Measurements from ENCODE around the gene MBNL1.
A peak's percentile ranks its signal among the peaks of the same experiment; 100 is the strongest.

MBNL1 gene

GRCh38 chr3:152471814-152472671 is 203.3 kb downstream of the MBNL1 start:
- peak; percentile 64 for DNase-seq (ENCODE audit: low read depth, low spot score)

- no peak for DNase-seq (ENCODE audit: low read depth, low spot score)
Observed at GRCh38 chr3:152472672-152472954, 203.9 kb downstream of the MBNL1 start.

GRCh38 chr3:152474585-152474984 is 205.9 kb downstream of the MBNL1 start:
- DNase-seq (ENCODE audit: low read depth, low spot score) = peak; percentile 8

GRCh38 chr3:152477422-152477821 is 208.7 kb downstream of the MBNL1 start:
- DNase-seq (ENCODE audit: low read depth, low spot score) = no peak

- no peak for DNase-seq (ENCODE audit: low read depth, low spot score)
Observed at GRCh38 chr3:152480282-152480953, 211.7 kb downstream of the MBNL1 start.

GRCh38 chr3:152486364-152486763 is 217.6 kb downstream of the MBNL1 start:
- no peak for DNase-seq (ENCODE audit: low read depth, low spot score)

GRCh38 chr3:152488449-152488848 is 219.7 kb downstream of the MBNL1 start:
- DNase-seq (ENCODE audit: low read depth, low spot score) = no peak

- DNase-seq (ENCODE audit: low read depth, low spot score) = no peak
Observed at GRCh38 chr3:152491922-152492321, 223.2 kb downstream of the MBNL1 start.

GRCh38 chr3:152496286-152496685 is 227.6 kb downstream of the MBNL1 start:
- no peak for DNase-seq (ENCODE audit: low read depth, low spot score)

- no peak for DNase-seq (ENCODE audit: low read depth, low spot score)
Observed at GRCh38 chr3:152496716-152497115, 228.0 kb downstream of the MBNL1 start.

- DNase-seq (ENCODE audit: low read depth, low spot score) = no peak
Observed at GRCh38 chr3:152497457-152497856, 228.7 kb downstream of the MBNL1 start.

GRCh38 chr3:152497890-152498289 is 229.2 kb downstream of the MBNL1 start:
- no peak for DNase-seq (ENCODE audit: low read depth, low spot score)

GRCh38 chr3:152499791-152500385 is 231.2 kb downstream of the MBNL1 start:
- no peak for DNase-seq (ENCODE audit: low read depth, low spot score)

- DNase-seq (ENCODE audit: low read depth, low spot score) = no peak
Observed at GRCh38 chr3:152505926-152506325, 237.2 kb downstream of the MBNL1 start.

GRCh38 chr3:152508705-152509104 is 240.0 kb downstream of the MBNL1 start:
- DNase-seq (ENCODE audit: low read depth, low spot score) = no peak

GRCh38 chr3:152511904-152512303 is 243.2 kb downstream of the MBNL1 start:
- no peak for DNase-seq (ENCODE audit: low read depth, low spot score)

- no peak for DNase-seq (ENCODE audit: low read depth, low spot score)
Observed at GRCh38 chr3:152513301-152513960, 244.7 kb downstream of the MBNL1 start.

Data from ELF-1 (cell line).